Endothelial cell of hepatic sinusoid (primary cell): ENCODE data around the gene CDC45.

ENCODE experiments used
- in situ Hi-C: cut with HindIII; loops from 2 replicates; pipeline ENCODE4 v1.10.0; 2017; ENCODE audit warnings: low sequenced_read_pairs

Gene CDC45

DNA sequence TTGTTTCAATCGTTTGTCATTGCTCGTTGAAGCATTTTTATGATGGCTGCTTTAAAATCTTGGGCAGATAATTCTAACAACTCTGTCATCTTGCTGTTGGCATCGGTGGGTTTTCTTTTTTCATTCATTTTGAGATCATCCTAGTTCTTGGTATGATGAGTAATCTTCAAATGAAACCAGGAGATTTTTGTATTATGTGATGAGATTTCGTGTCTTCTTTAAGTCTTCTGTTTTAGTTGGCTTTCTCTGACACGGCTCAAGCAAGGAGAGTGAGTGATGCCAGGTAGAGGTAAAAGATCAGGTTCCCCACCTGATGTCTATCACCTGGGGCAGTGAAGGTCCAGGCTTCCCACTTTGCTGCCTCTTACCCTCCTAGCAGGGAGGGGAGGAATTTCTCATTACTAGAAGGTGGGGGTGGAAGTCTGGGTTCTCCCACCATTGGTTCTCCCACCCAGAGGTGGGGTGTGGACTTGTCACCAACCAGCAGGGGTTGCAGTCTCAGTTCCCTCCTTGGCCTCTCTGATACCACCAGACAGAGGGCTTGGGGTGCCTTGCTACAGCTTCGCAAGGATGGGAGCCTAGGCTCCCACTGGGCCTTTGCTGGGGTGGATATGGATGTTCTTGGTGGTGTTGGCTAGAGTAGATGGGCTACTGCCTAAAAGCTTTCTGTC lies 12.9 kb downstream of the CDC45 start:
- in situ Hi-C loops: no loop called here

DNA sequence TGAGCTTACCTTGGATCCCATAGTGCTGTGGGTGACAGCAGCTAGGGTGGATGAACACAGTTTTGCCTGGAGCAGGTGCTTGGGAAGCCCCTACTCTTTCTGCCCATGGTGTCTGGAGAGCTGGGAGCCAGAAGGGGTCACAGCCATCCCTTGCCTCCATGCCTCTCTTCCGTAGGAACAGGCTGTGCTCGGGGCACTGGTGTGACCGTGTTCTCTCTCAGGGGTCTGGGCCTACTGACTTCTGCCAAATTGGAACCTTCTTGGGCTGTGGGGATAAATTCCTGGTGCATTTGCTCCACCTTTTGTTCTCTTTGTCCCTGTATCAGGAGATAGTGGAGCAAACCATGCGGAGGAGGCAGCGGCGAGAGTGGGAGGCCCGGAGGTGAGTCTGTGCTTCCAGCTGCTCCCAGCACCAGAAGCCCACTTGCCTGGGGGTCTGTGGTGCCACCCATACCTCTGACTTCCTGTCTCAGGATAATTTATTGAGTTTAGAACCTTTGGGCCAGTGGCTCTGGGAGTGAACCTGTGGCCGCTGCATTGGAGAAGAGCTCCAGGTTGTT lies 14.4 kb downstream of the CDC45 start:
- in situ Hi-C loops: no loop called here

DNA sequence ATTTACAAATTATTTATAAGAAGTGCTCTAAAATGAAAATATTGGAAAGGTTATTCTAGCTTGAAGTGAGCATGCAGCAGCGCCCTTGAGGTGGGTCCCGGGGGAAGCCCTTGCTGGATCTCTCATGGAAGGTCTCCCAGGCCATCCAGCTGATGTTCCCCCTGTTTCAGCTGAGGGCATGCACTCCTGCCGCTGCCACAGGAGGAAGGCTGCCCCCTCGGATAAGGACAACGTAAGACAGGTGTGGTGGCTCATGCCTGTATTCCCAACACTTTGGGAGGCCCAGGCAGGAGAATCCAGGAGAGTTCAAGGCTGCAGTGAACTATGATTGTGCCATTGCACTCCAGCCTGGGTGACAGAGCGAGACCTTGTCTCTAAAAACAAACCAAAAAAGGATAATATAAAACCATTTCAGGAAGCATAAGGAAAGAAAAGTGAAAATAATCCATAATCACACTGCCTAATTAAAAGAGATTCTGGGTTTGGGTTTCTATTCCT lies 15.0 kb downstream of the CDC45 start:
- in situ Hi-C loops: no loop called here

DNA sequence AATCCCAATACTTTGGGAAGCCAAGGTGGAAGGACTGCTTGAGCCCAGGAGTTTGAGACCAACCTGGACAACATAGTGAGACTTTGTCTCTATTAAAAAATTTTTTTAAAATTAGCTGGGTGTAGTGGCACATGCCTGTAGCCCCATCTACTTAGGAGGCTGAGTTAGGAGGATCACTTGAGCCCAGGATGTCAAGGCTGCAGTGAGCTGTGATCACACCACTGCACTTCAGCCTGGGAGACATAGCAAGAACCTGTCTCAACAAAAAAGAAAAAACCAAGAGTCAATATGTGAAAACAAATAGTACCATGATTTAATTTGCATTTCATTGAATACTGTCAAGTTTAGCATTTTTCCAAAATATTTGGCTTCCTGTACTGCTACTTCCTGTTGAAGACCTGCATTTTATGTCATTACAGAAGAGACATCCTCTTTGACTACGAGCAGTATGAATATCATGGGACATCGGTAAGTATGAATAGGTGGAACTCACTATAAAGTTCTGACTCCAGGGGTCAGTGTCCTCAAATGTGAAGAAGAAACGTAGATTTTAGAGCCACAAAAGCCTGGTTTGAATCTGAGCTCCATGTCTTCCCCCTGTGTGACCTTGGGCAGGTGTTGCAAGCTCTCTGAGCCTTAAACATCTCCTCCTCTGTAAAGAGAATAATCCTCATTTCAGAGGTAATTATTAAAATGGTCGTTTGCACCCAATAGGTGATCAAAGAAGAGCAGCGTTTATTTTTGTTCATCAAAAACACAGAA lies 16.0 kb downstream of the CDC45 start:
- in situ Hi-C loops: no loop called here

DNA sequence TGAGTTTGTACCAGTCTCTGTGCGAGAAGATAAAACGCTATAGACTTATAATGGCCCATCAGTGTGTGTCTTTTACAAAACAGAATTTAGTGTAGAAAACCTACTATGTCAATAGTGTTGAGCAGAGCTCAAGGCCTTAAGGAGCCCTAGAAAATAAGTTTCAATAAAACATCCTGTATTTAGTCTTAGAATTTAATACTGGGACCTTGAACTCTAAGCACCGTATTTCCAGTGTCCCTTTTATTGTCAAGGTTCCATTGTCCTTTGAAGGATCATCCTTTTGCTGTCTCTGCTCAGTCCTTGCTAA lies 16.6 kb downstream of the CDC45 start:
- in situ Hi-C loops: no loop called here

DNA sequence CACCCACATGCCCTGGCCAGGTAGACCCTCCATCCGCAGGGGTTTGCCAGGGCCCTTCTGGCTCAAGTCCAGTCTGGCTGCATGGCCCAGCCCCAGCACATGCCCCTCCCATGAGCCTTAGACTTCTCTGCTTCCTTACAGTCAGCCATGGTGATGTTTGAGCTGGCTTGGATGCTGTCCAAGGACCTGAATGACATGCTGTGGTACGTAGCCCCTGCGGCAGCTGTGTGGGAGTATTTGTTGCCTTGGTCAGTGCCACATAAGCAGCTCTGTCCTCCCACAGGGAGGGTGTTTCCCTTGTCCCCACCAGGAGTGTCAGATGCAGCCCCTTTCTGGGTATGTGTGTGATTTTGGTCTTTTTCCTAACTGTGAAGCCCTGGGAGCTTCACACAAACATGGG lies 17.5 kb downstream of the CDC45 start:
- in situ Hi-C loops: no loop called here

DNA sequence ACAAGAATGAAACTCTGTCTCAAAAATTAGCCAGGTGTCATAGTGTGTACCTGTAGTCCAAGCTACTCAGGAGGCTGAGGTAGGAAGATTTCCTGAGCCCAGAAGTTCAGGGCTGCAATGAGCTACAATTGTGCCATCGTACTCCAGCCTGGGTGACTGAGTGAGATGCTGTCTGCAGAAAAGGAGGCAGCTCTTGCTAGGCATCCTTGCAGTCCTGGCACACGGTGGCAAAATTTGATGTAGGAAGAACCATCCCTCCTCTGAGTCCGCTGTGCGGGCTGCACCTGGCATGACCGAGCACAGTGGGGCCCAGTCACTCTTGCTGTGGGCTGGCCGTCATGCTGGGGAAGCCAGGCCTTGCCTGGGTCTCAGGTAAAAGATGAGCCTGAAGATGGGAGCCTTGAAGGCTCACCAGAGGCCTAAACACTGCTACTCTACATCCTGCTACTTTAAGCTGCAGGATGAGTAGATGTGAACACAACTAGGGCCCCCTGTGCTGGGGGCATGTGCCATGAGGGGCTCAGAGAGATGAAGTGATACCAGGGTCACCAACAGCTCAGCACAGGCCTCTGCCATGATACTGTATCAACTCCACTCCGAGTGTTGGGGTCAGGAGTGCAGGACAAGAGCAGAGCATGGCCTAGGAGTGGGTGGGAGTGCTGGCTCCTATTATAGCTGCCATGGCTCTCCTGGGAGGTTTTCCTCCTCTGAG lies 18.6 kb downstream of the CDC45 start:
- in situ Hi-C loops: no loop called here

DNA sequence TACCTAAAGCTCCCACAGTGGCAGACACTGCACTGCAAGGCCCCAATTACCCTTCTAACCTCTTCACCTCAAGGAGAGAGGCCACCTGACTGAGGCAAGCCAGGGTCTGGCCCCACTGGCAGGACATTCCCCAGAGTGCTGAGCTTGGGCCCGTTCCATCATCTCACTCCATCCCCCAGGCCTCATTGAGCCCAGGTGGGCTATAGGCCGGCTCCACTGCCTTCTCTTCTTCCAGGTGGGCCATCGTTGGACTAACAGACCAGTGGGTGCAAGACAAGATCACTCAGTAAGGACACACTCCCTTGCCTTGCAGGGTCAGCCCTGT lies 19.1 kb downstream of the CDC45 start:
- in situ Hi-C loops: no loop called here

DNA sequence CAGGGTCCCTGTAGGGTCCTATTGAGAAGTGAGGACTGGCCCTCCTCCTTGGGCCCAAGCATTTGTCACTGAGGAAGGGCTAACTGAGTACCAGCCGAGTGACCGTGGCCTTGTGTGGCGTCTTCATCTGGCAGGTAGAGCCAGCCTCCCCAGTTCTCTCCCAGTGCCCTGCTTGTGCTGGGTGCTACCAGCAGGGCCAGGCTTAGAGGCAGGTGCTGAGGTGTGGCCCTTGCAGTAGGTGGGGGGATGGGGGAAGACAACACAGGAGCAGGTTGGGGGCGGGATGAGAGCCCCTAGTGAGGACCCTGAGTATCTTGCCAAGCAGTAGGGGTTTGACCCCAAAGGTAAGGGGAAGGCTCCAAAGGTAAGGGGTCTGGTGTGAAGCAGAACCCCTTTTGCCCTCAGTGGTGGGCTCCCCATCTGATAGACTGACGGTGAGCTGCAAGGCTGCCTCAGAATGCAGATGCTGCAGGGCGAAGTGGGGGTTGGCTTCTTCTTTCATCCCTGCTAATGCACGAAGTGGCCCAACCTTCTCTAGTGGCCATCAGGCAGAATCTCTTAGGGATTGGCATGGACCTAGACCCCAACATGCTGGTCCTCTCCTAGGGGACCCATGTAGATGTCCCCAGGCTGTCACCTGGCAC lies 19.6 kb downstream of the CDC45 start:
- in situ Hi-C loops: no loop called here

DNA sequence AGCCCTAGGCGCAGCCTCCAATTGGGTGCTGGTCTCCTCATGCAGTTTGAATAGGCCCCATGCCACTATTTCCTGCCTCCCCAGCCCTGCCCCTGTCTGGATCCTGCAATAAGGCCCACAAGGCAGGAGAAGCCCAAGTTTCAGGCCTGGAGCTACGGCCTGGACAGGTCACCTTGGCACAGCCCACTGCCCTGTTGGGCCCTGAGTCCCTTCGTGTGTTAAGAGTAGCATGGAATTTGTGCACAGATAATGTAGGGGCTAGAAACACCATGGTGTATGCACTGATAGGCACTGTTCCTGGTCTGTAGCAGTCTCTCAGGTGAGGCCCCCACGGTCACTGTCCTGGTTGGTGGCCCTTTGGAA lies 20.1 kb downstream of the CDC45 start:
- in situ Hi-C loops: no loop called here

DNA sequence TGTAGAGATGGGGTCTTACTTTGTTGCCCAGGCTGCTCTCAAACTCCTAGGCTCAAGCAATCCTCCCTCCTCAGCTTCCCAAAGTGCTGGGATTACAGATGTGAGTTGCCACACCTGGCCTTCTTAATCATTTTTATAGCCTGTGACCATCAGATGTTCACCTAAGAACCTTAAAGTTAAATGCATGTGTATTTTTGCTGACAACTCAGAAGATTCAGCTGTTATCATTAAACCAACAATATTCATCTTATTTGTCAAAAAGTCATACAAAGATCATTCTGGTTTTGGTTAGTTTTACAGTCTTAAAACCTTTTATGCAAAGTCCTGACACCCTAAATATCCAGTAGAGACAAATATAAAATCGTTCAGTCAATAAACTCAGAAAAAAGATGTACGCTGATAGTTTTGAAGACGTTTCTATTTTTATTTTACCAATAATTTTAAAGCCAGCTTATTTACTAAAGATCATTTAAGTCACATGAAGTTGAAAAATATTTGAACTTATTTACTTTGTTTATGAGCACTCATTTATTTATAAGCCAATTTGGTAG lies 22.3 kb downstream of the CDC45 start:
- in situ Hi-C loops: no loop called here

DNA sequence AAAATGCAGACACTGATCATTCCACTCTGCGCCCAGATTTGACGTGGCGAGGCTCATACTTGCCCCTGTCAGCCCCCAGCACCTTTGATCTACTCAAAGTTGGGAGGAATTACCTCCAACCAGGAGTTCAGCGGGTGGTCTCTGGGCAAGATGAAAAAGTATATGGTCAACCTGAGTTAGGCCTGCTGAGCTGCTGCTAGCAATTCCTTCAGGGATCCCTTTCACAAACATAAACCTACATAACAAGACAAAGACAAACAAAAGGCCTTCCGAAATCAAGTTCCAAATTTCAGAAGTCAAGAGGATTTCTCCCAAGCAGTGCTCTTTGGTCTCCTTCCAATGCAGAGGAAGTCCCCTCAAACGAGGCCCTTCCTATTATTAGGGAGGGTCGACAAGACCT lies 23.6 kb downstream of the CDC45 start:
- in situ Hi-C loops: no loop called here

DNA sequence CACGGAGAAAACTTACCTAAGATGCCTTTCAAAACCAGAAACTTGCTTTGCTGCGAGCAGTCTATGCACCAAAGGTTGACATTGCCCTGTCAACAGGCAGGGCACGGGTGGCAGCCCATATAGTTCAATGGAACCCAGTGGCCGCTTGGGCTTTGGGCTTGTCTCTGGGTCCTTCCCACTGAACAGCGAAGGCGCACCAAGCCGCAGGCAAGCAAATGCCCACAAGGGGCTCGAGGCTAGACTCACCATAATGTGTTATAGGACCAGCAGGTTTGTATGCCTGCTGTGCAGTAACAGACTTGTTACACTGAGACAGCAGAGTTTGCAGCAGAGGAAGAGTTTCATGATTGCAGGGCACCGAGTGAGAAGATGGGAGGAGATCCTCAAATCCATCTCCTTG lies 24.1 kb downstream of the CDC45 start:
- in situ Hi-C loops: no loop called here

DNA sequence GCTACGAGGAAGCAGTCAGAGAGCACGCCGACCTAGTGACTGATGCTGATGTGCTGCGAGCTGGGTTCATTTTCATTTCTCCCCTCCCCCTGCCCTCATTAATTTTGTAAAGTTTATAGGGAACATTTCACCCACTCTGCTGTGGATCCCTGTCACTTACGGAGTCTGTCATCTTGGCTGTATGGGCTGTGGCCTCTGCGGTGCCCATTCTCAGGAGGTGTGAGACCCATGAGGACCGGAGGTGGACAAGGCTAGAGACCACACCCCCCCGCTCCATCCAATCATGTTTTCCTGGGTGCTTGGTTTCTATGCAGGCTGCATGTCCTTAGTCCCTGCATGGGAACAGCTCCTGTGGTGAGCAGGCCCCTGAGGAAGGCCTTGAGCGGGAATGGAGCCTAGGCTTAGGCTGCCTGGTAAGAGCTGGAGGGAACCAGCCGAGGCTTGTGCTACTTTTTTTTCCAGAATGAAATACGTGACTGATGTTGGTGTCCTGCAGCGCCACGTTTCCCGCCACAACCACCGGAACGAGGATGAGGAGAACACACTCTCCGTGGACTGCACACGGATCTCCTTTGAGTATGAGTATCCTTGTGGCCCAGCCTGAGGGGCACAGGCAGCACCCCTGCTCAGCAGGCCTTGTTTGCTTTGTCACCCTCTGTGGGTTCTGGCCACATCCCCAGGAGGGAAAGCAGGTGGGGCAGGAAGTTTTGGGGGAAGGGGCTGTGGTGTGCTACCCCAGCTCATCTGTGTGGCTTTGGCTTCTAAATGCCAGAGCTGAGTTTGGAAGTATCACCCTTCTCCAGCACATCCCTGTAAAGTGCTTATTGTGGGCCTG lies 25.4 kb downstream of the CDC45 start:
- in situ Hi-C loops: no loop called here

DNA sequence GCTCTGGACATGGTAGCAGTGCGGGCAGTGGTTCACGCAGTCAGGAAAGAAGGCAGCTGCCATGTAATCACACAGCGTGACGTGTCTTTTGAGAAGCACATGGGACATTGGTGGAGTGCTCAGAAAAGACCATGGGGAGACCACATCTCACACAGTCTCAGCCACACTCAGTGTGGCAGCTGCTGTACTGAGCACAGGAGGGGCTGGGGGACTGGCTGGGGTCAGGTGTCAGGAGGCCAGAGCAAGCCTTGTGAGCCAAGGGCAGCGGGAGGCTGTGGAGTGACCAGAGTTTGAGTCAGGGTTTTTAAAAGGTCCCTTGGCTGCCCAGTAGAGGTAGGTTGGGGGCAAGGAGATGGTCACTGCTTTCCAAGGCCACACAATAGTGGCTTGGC lies 26.0 kb downstream of the CDC45 start:
- in situ Hi-C loops: no loop called here

DNA sequence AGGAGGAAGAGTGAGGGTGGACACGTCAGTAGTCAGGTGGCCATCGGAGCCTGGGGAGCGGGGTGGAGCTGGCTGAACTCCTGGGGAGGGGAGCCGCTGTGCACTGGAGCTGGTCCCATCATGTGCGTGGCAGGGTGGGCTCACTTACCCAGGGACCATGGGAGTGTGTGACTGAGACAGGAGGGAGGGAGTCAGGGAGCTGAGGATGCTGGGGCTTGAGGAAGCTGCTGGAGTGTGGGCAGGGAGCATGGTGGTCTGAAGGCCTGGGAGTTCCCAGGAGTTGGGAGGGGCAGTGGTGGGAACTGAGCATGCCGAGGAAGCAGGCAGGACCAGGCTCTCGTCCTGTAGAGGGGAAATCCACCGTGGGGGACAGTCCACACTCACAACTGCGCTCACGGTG lies 26.5 kb downstream of the CDC45 start:
- in situ Hi-C loops: no loop called here

DNA sequence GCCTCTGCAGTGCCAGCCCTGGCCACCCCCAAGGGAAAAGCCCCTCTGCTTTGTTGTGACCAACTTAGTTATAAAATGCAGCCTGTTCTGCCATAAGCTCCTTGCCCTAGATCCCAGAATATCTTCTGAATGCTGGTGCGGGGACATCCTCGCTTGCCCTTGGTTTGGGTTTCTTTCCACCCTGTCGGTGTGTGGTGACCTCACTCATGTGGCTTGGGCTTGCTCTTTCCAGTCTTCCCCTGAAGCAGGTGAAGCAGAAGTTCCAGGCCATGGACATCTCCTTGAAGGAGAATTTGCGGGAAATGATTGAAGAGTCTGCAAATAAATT lies 27.8 kb downstream of the CDC45 start:
- in situ Hi-C loops: no loop called here

DNA sequence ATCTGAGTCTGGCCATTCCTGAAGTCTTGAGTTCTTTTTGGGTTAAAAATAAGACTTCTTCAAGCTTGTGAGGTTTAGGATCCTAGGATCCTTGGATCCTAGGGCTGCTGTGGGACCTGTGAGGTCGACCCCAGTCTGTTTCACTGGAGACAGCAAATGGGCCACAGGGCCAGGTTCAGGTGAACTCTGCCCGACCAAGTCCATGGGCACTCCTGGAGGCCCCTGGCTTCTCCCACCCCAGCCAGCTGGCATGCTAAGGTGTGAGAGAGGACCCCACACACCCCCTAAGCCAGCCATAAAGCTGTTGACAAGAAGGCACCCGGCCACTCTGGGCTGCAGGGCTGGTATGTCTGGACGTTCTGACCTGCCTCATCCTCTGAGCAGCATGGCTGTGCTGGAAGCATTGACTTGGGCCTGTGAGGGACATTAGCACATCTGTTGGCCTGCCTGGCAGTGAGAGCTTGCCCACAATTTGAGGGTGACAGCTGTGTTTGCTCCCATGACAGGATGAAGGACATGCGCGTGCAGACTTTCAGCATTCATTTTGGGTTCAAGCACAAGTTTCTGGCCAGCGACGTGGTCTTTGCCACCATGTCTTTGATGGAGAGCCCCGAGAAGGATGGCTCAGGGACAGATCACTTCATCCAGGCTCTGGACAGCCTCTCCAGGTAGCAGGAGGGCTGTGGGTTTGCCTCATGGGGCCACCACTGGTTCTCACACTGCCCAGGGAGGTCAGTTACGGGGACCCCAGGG lies 28.5 kb downstream of the CDC45 start:
- in situ Hi-C loops: no loop called here

DNA sequence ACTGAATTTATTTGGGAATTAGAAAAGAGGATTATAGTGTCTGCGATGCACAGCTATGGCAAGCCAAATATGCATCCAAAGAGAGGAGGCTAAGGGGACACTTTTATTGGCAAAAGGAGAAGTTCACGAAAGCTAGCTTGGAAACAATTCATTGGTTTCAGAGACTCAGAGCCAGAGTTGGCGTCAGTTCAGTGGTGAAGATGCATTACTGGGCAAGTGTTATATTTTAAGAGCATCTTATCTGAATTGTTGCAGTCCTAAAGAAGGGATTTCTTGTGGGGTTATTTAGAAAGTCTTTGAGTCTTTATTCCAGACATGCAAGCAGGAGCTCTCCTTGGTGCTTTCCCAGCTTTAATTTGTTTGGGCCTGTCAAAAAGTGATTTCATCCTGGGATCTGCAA lies 29.5 kb downstream of the CDC45 start:
- in situ Hi-C loops: no loop called here

DNA sequence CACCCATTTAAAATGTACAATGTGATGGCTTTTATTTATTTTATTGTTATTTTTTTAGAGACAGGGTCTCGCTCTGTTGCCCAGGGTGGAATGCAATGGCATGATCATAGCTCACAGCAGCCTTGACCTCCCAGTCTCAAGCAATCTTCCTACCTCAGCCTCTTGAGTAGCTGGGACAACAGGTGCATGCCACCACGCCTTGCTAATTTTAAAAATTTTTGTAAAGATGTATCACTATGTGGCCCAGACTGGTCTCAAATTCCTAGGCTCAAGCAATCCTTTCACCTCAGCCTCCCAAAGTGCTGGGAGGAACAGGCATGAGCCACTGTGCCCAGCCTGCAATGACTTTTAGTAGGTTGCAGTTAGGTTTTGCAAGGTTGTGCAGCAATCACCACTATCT lies 30.2 kb downstream of the CDC45 start:
- in situ Hi-C loops: no loop called here
